Mucosa of gallbladder (tissue), 1 donor: Measurements from ENCODE around the gene HMGXB3. TPM values are rescaled to one million over a fixed set of nuclear protein-coding genes. Genes with fewer than 3 reads are reported as not detected.

Source experiments
- DNase-seq: peaks from one replicate; pipeline ENCODE4 v3.0.0-alpha.2; 2020; ENCODE audit warnings: low spot score
- total RNA-seq: library from RNA; stranded (reverse); gene quantifications from one replicate; pipeline ENCODE4 v1.2.1, GENCODE V29; 2021
- donor health status: DM: no; HTN: no; CAD: no.

Gene HMGXB3
- total RNA-seq, 1 donor from 2014 or later, result 29.6 TPM

GRCh38 chr5:150092159-150092787 is 91.7 kb downstream of the HMGXB3 start:
- no peak for DNase-seq

GRCh38 chr5:150097152-150097551 is 96.6 kb downstream of the HMGXB3 start:
- DNase-seq, result no peak

GRCh38 chr5:150101023-150101422 is 100.5 kb downstream of the HMGXB3 start:
- DNase-seq, result no peak

Other genes with a start within 250 kb of the HMGXB3 start
- gene PDE6A, start 55.9 kb upstream of the HMGXB3 start, total RNA-seq, result not detected
- 8.7 TPM for gene SLC26A2, start 40.0 kb upstream of the HMGXB3 start, total RNA-seq
- 6.5 TPM for gene TIGD6, start 85 bp upstream of the HMGXB3 start, total RNA-seq
- 91.9 TPM for gene CSF1R, start 85.8 kb downstream of the HMGXB3 start, total RNA-seq
- 97.8 TPM for gene PDGFRB, start 155.1 kb downstream of the HMGXB3 start, total RNA-seq
- 0.29 TPM for gene CDX1, start 166.0 kb downstream of the HMGXB3 start, total RNA-seq
- gene SLC6A7, start 189.3 kb downstream of the HMGXB3 start, total RNA-seq, result not detected